Esophagus muscularis mucosa (tissue), 4 donors: ENCODE results near the gene FTCDNL1. TPM values are rescaled to one million over a fixed set of nuclear protein-coding genes. Genes with fewer than 3 reads are reported as not detected.
A peak's percentile ranks its signal among the peaks of the same experiment; 100 is the strongest.

Source experiments
- DNase-seq: peaks from one replicate; pipeline ENCODE4 v3.0.0-alpha.2; 2017; ENCODE audit errors: extremely low spot score
- H3K27ac ChIP-seq, 4 donors: fragments of 200-600 bp; sonication (generic); replicated peaks in 1 of 4; 1 replicate in 3 of 4; 2 replicates in 1 of 4; pipeline ENCODE4 v1.5.1; 2016 to 2019; ENCODE audit warnings: mild to moderate bottlenecking in 1 of 4
- H3K27me3 ChIP-seq, 4 donors: fragments of 200-600 bp; sonication (generic); one replicate each; pipeline versions ENCODE4 v1.5.1 to v1.6.0; 2016 to 2019
- H3K36me3 ChIP-seq, 4 donors: fragments of 200-600 bp; sonication (generic); one replicate each; pipeline ENCODE4 v1.5.1; 2016 to 2019
- H3K4me1 ChIP-seq, 4 donors: fragments of 200-600 bp; sonication (generic); one replicate each; pipeline ENCODE4 v1.5.1; 2016 to 2019
- H3K4me3 ChIP-seq, 4 donors: fragments of 200-600 bp; sonication (generic); 1 replicate in 2 of 4; 2 replicates in 2 of 4; pipeline ENCODE4 v1.5.1; 2016 to 2019; ENCODE audit warnings: mild to moderate bottlenecking in 4 of 4, moderate library complexity in 1 of 4
- H3K9me3 ChIP-seq, 4 donors: fragments of 200-600 bp; sonication (generic); 1 replicate in 3 of 4; 2 replicates in 1 of 4; pipeline ENCODE4 v1.5.1; 2016 to 2019
- EP300 ChIP-seq: sonication (generic); formaldehyde crosslinking; IDR thresholded peaks from one replicate; pipeline ENCODE4 v1.6.1; 2017; ENCODE audit warnings: antibody characterized with exemption
- POLR2A ChIP-seq: fragments of 450-650 bp; IDR thresholded peaks from one replicate; pipeline ENCODE4 v1.6.1; 2017; ENCODE audit warnings: antibody characterized with exemption, moderate library complexity, mild to moderate bottlenecking, low read depth
- POLR2AphosphoS5 ChIP-seq, 2 donors: sonication (generic); formaldehyde crosslinking; IDR thresholded peaks; one replicate each; pipeline ENCODE4 v1.6.1; 2017; ENCODE audit warnings: antibody characterized with exemption in 2 of 2
- WGBS: methylation state at CpG from one replicate; pipeline ENCODE4 v1.1.5; 2018; 5-methylcytosine and 5-hydroxymethylcytosine counted together
- intact Hi-C: fragments of 100-400 bp; cut with DNase I; formaldehyde crosslinking; loops from one replicate; pipeline ENCODE4 v1.15.1; 2023
- total RNA-seq, 4 donors: library from RNA; depleted of rRNA; stranded (reverse); fragments of >200 nt; gene quantifications; one replicate each; pipeline versions ENCODE4 v1.1.0 to v1.2.1, GENCODE V29; 2016
- TF ChIP-seq, protein P1 (sequence below), 3 experiments: fragments of 200-600 bp in 2 of 3; fragments of 450-650 bp in 1 of 3; sonication (generic) in 2 of 3; IDR thresholded peaks; one replicate each; pipeline ENCODE4 v1.5.1; 2017 to 2019; ENCODE audit warnings: antibody characterized with exemption in 3 of 3, mild to moderate bottlenecking in 2 of 3, moderate library complexity in 1 of 3

The FTCDNL1 gene
- total RNA-seq, result 1 to 10 TPM; 1.2 to 5.3 (median 2.0) TPM

GRCh38 chr2:199850718-199851500 lies at the start of gene FTCDNL1:
FTCDNL1 (minus strand) TSS chr2:199851192; CDS start chr2:199848962, 2,230 bp downstream.
- no peaks in the 10 kb centered on the region for H3K9me3 ChIP-seq
- under 1% methylated on average over 25 of the region's 80 CpGs for WGBS
- no peaks in the 10 kb centered on the region for H3K36me3 ChIP-seq
- H3K27me3 ChIP-seq, result no peaks in the 10 kb centered on the region
- H3K4me1 ChIP-seq, result peaks cover 0 to 13% (median 11%) of the 10 kb centered on the region in 4 donors
- DNase-seq, result no peak
- peak within 1 kb of the TSS; percentile 62 to 69 (median 66) for H3K27ac ChIP-seq
- no peak for TF ChIP-seq POLR2A
- TF ChIP-seq, protein P1, sequence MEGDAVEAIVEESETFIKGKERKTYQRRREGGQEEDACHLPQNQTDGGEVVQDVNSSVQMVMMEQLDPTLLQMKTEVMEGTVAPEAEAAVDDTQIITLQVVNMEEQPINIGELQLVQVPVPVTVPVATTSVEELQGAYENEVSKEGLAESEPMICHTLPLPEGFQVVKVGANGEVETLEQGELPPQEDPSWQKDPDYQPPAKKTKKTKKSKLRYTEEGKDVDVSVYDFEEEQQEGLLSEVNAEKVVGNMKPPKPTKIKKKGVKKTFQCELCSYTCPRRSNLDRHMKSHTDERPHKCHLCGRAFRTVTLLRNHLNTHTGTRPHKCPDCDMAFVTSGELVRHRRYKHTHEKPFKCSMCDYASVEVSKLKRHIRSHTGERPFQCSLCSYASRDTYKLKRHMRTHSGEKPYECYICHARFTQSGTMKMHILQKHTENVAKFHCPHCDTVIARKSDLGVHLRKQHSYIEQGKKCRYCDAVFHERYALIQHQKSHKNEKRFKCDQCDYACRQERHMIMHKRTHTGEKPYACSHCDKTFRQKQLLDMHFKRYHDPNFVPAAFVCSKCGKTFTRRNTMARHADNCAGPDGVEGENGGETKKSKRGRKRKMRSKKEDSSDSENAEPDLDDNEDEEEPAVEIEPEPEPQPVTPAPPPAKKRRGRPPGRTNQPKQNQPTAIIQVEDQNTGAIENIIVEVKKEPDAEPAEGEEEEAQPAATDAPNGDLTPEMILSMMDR (IDR thresholded peaks at IDR 0.05), result peak; percentile 9 to 42 (median 30)
- peak in 1 of 2 donors; percentile 3 for TF ChIP-seq POLR2AphosphoS5 (IDR thresholded peaks at IDR 0.05)
- TF ChIP-seq EP300, result no peak
- H3K4me3 ChIP-seq, result peak within 1 kb of the TSS; percentile 72 to 78 (median 74)
- intact Hi-C loops, result no loop called here

- DNase-seq, result no peak
- TF ChIP-seq, protein P1 (IDR thresholded peaks at IDR 0.05), result no peak
- no peak for TF ChIP-seq POLR2AphosphoS5 (IDR thresholded peaks at IDR 0.05)
- no peak for TF ChIP-seq EP300
- no peak for TF ChIP-seq POLR2A
- no peaks in the 10 kb centered on the region for H3K36me3 ChIP-seq
- H3K27ac ChIP-seq, result no peak overlapping the region
- H3K9me3 ChIP-seq, result no peaks in the 10 kb centered on the region
- WGBS, result 85% methylated on average over 2 of the region's 2 CpGs
- intact Hi-C loops, result no loop called here
- no peaks in the 10 kb centered on the region for H3K4me1 ChIP-seq
- no peak overlapping the region for H3K4me3 ChIP-seq
- no peaks in the 10 kb centered on the region for H3K27me3 ChIP-seq
Observed at GRCh38 chr2:199896617-199897016, 45.6 kb upstream of the FTCDNL1 start.

GRCh38 chr2:199895406-199895805 lies 44.4 kb upstream of the FTCDNL1 start:
- Histone ChIP-seq H3K9me3 (no peaks in the 10 kb centered on the region), H3K27me3 (no peaks in the 10 kb centered on the region), H3K27ac (no peak overlapping the region), H3K4me3 (no peak overlapping the region), H3K4me1 (no peaks in the 10 kb centered on the region), H3K36me3 (no peaks in the 10 kb centered on the region)
- WGBS, result 70% methylated on average over 3 of the region's 3 CpGs
- intact Hi-C loops, result no loop called here
- TF ChIP-seq POLR2AphosphoS5 (IDR thresholded peaks at IDR 0.05) (no peak), EP300 (no peak), POLR2A (no peak)
- TF ChIP-seq, protein P1 (IDR thresholded peaks at IDR 0.05), result no peak
- no peak for DNase-seq

GRCh38 chr2:199883474-199884212 lies 32.7 kb upstream of the FTCDNL1 start:
- TF ChIP-seq POLR2A (no peak), EP300 (no peak), POLR2AphosphoS5 (IDR thresholded peaks at IDR 0.05) (no peak)
- TF ChIP-seq, protein P1 (IDR thresholded peaks at IDR 0.05), result no peak
- no peak overlapping the region for H3K4me3 ChIP-seq
- peaks cover 0 to under 1% (median 0%) of the 10 kb centered on the region in 4 donors for H3K9me3 ChIP-seq
- no peaks in the 10 kb centered on the region for H3K4me1 ChIP-seq
- intact Hi-C loops, result no loop called here
- WGBS, result 85% methylated on average over 6 of the region's 6 CpGs
- H3K36me3 ChIP-seq, result no peaks in the 10 kb centered on the region
- no peak for DNase-seq
- H3K27me3 ChIP-seq, result no peaks in the 10 kb centered on the region
- H3K27ac ChIP-seq, result no peak overlapping the region
